HEK293 (cell line): ENCODE results near the gene DIS3L.

ENCODE experiments used
- ATF2 ChIP-seq: fragments of 450-650 bp; formaldehyde crosslinking; IDR thresholded peaks from 2 replicates; pipeline ENCODE4 v1.5.1; 2016; ENCODE audit warnings: missing biosample characterization, missing genetic modification characterization, low read depth
- BCL6B ChIP-seq: fragments of 450-650 bp; formaldehyde crosslinking; IDR thresholded peaks from 2 replicates; pipeline ENCODE4 v1.5.1; 2017; ENCODE audit warnings: missing biosample characterization, missing genetic modification characterization
- FEZF1 ChIP-seq: fragments of 450-650 bp; formaldehyde crosslinking; IDR thresholded peaks from 2 replicates; pipeline ENCODE4 v1.5.1; 2016; ENCODE audit warnings: missing biosample characterization, missing genetic modification characterization
- HOXD13 ChIP-seq: sonication (generic); formaldehyde crosslinking; IDR thresholded peaks from 2 replicates; pipeline ENCODE4 v1.8.0; 2022; ENCODE audit warnings: missing genetic modification reagents, borderline replicate concordance
- KLF9 ChIP-seq: fragments of 450-650 bp; formaldehyde crosslinking; IDR thresholded peaks from 2 replicates; pipeline ENCODE4 v1.5.1; 2016; ENCODE audit warnings: missing biosample characterization, missing genetic modification characterization, low read depth
- PRDM10 ChIP-seq: fragments of 450-650 bp; formaldehyde crosslinking; IDR thresholded peaks from 2 replicates; pipeline ENCODE4 v1.5.1; 2016; ENCODE audit warnings: missing biosample characterization, missing genetic modification characterization
- SP7 ChIP-seq: fragments of 450-650 bp; formaldehyde crosslinking; IDR thresholded peaks from 2 replicates; pipeline ENCODE4 v1.5.1; 2016; ENCODE audit warnings: missing biosample characterization, missing genetic modification characterization
- YY1 ChIP-seq: fragments of 450-650 bp; formaldehyde crosslinking; IDR thresholded peaks from 2 replicates; pipeline ENCODE4 v1.5.1; 2018; ENCODE audit warnings: missing biosample characterization, missing genetic modification characterization
- ZBTB10 ChIP-seq: fragments of 450-650 bp; formaldehyde crosslinking; IDR thresholded peaks from 2 replicates; pipeline ENCODE4 v1.5.1; 2016; ENCODE audit warnings: missing biosample characterization, missing genetic modification characterization
- ZNF169 ChIP-seq: fragments of 450-650 bp; formaldehyde crosslinking; IDR thresholded peaks from 2 replicates; pipeline ENCODE4 v1.5.1; 2016; ENCODE audit warnings: missing biosample characterization, missing genetic modification characterization
- ZNF24 ChIP-seq: fragments of 450-650 bp; formaldehyde crosslinking; IDR thresholded peaks from 2 replicates; pipeline ENCODE4 v1.5.1; 2016; ENCODE audit warnings: missing biosample characterization, missing genetic modification characterization
- ZNF274 ChIP-seq, 2 experiments: fragments of 200-500 bp in 1 of 2; fragments of 450-650 bp in 1 of 2; sonication (Bioruptor generic) in 1 of 2; formaldehyde crosslinking in 1 of 2; IDR thresholded peaks; 2 replicates each; pipeline versions ENCODE4 v1.5.1 to v1.6.1; 2014 to 2016; ENCODE audit warnings: borderline replicate concordance in 1 of 2, inconsistent platforms in 1 of 2, low read length in 1 of 2, missing biosample characterization in 1 of 2, missing genetic modification characterization in 1 of 2
- ZNF292 ChIP-seq: fragments of 450-650 bp; formaldehyde crosslinking; IDR thresholded peaks from 2 replicates; pipeline ENCODE4 v1.5.1; 2016; ENCODE audit warnings: low read depth, missing biosample characterization, missing genetic modification characterization, borderline replicate concordance
- ZNF311 ChIP-seq: fragments of 450-650 bp; formaldehyde crosslinking; IDR thresholded peaks from 2 replicates; pipeline ENCODE4 v1.5.1; 2017; ENCODE audit warnings: missing biosample characterization, missing genetic modification characterization, borderline replicate concordance
- ZNF391 ChIP-seq: fragments of 450-650 bp; formaldehyde crosslinking; IDR thresholded peaks from 2 replicates; pipeline ENCODE4 v1.5.1; 2016; ENCODE audit warnings: low read depth, missing biosample characterization, missing genetic modification characterization, borderline replicate concordance
- ZNF433 ChIP-seq: fragments of 450-650 bp; formaldehyde crosslinking; IDR thresholded peaks from 2 replicates; pipeline ENCODE4 v1.5.1; 2016; ENCODE audit warnings: missing biosample characterization, missing genetic modification characterization, low read depth
- ZNF48 ChIP-seq: fragments of 450-650 bp; formaldehyde crosslinking; IDR thresholded peaks from 2 replicates; pipeline ENCODE4 v1.5.1; 2016; ENCODE audit warnings: missing biosample characterization, missing genetic modification characterization
- ZNF544 ChIP-seq: fragments of 450-650 bp; formaldehyde crosslinking; IDR thresholded peaks from 2 replicates; pipeline ENCODE4 v1.5.0; 2017; ENCODE audit warnings: missing biosample characterization, missing genetic modification characterization
- ZNF623 ChIP-seq: fragments of 450-650 bp; formaldehyde crosslinking; IDR thresholded peaks from 2 replicates; pipeline ENCODE4 v1.5.1; 2016; ENCODE audit warnings: missing biosample characterization, missing genetic modification characterization
- ZNF624 ChIP-seq: fragments of 450-650 bp; formaldehyde crosslinking; IDR thresholded peaks from 2 replicates; pipeline ENCODE4 v1.5.1; 2017; ENCODE audit warnings: missing biosample characterization, missing genetic modification characterization
- ZNF837 ChIP-seq: fragments of 450-650 bp; formaldehyde crosslinking; IDR thresholded peaks from 2 replicates; pipeline ENCODE4 v1.5.1; 2016; ENCODE audit warnings: missing biosample characterization, missing genetic modification characterization
- ZSCAN4 ChIP-seq: fragments of 450-650 bp; formaldehyde crosslinking; IDR thresholded peaks from 2 replicates; pipeline ENCODE4 v1.5.1; 2017; ENCODE audit warnings: missing biosample characterization, missing genetic modification characterization
- ZSCAN5A ChIP-seq: fragments of 450-650 bp; formaldehyde crosslinking; IDR thresholded peaks from 2 replicates; pipeline ENCODE4 v1.5.1; 2016; ENCODE audit warnings: missing biosample characterization, missing genetic modification characterization

Gene DIS3L

GRCh38 chr15:66269326-66270090 is 23.9 kb upstream of the DIS3L start (continued):
- TF ChIP-seq ZNF391 (tag by site-specific recombination): peak; percentile 82; the same call in 1 of the 2 replicates
- TF ChIP-seq ZSCAN5A (tag by site-specific recombination): peak; percentile 47; the same call in 1 of the 2 replicates
- TF ChIP-seq BCL6B: no peak
- TF ChIP-seq ZNF544: no peak
- TF ChIP-seq KLF9 (tag by site-specific recombination): no peak
- no peak for TF ChIP-seq ZNF433
- peak; percentile 96 for TF ChIP-seq ZNF24 (tag by site-specific recombination)
- no peak for TF ChIP-seq HOXD13
- no peak for TF ChIP-seq ZNF48 (tag by site-specific recombination)
- no peak for TF ChIP-seq ZNF292 (tag by site-specific recombination)
- TF ChIP-seq ZBTB10 (tag by site-specific recombination): no peak
- peak; percentile 92 for TF ChIP-seq PRDM10 (tag by site-specific recombination)
- TF ChIP-seq ZNF624 (tag by site-specific recombination): no peak
- no peak for TF ChIP-seq ZNF623
- no peak for TF ChIP-seq ZNF311
- TF ChIP-seq YY1 (tag by site-specific recombination): no peak; the same call in 1 of the 2 replicates
- TF ChIP-seq ZSCAN4 (tag by site-specific recombination): no peak
- TF ChIP-seq FEZF1: peak; percentile 62
- peak; percentile 87 for TF ChIP-seq SP7
- no peak for TF ChIP-seq ZNF274 (IDR thresholded peaks at IDR 0.05; ENCODE audit: low read length)
- TF ChIP-seq ZNF274 (tag by site-specific recombination; IDR thresholded peaks at IDR 0.05; ENCODE audit: borderline replicate concordance): no peak
- TF ChIP-seq ZNF837 (tag by site-specific recombination): no peak
- TF ChIP-seq ATF2 (tag by site-specific recombination): peak; percentile 60
- no peak for TF ChIP-seq ZNF169 (tag by site-specific recombination)
